Memory B cell (primary cell): ENCODE results near the gene ZMIZ1.

ENCODE experiments used
- ATAC-seq: fragments of 150-1000 bp; cut with Tn5 transposase; 2 replicates; pipeline ENCODE4 v1.10.0; 2021; ENCODE audit warnings: low read depth, mild to moderate bottlenecking, moderate library complexity
- DNase-seq, 2 donors: peaks; one replicate each; pipeline ENCODE4 v3.0.0; 2022; ENCODE audit warnings: low spot score in 2 of 2
- H3K27ac Mint-ChIP-seq: one replicate; pipeline ENCODE4 v1.8.0; 2022; ENCODE audit warnings: mild to moderate bottlenecking, moderate library complexity, mixed read lengths
- H3K27me3 Mint-ChIP-seq: one replicate; pipeline ENCODE4 v1.8.0; 2022; ENCODE audit warnings: mixed read lengths
- H3K36me3 Mint-ChIP-seq: one replicate; pipeline ENCODE4 v1.8.0; 2022; ENCODE audit warnings: mild to moderate bottlenecking, mixed read lengths
- H3K4me1 Mint-ChIP-seq: one replicate; pipeline ENCODE4 v1.8.0; 2022; ENCODE audit warnings: mixed read lengths
- H3K4me3 Mint-ChIP-seq: one replicate; pipeline ENCODE4 v1.8.0; 2022; ENCODE audit warnings: mild to moderate bottlenecking, moderate library complexity, mixed read lengths
- H3K9me3 Mint-ChIP-seq: one replicate; pipeline ENCODE4 v1.8.0; 2022; ENCODE audit warnings: mixed read lengths

The ZMIZ1 gene

DNA sequence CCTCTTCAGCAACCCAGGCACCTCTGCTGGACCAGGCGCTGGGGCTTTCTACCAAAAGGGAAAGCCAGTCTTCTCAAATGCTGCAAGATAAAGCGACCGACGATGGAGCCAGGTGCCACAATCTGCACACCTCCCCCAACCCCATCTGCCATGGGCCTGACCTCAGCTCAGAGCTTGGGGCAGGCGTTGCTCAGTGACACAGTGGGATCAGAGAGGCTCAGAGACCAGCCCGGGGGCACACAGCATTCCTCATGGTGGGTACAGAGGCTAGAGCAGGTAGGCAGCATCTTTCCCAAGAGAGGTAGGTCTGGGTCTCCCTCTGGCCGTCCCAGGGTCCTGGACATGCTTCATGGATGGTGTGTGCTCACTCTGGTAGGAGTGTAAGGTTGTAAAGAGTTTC is 56.3 kb downstream of the ZMIZ1 start:
- ATAC-seq (no peak), DNase-seq (no peak)
- no peaks in the 10 kb centered on the region for H3K27me3 Mint-ChIP-seq
- H3K27ac Mint-ChIP-seq: no peak overlapping the region
- no peaks in the 10 kb centered on the region for H3K9me3 Mint-ChIP-seq
- no peak overlapping the region for H3K4me3 Mint-ChIP-seq
- no peaks in the 10 kb centered on the region for H3K4me1 Mint-ChIP-seq
- H3K36me3 Mint-ChIP-seq: no peaks in the 10 kb centered on the region

DNA sequence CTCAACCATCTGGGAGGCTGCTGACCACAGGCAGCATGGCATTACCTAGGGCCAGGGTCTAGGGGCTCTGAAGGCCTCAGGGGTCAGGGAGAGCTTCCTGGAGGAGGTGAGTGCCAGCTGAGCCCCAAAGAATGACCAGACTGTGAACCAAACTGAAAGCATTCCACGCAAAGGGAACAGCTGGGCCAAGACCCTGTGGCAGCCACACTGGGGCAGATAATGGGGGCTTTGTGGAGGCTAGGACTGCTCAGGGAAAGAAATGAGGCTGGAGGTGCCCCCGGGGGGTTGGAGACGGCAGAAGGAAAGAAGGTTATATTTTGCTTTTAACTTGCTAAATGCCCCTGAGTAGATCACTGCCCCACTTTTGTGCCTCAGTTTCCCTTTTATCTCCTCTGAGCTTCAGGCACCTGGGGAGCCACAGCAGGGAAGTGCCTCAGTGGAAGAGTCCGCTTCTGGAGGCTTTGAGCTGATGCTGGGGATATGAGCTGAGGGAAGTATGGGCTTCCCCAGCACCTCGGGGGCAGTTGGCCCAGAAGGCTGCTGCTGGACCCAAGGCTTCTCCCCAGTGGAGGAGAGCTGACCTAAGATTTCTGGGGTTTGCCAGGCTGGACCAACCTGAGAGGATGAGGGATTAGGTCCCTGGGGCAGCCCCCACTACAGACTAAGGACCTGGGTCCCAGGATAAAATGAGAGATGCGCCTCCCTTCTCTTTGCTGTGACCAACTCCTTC is 57.8 kb downstream of the ZMIZ1 start:
- no peaks in the 10 kb centered on the region for H3K27me3 Mint-ChIP-seq
- no peaks in the 10 kb centered on the region for H3K36me3 Mint-ChIP-seq
- ATAC-seq (no peak), DNase-seq (no peak)
- H3K27ac Mint-ChIP-seq: no peak overlapping the region
- no peak overlapping the region for H3K4me3 Mint-ChIP-seq
- no peaks in the 10 kb centered on the region for H3K9me3 Mint-ChIP-seq
- no peaks in the 10 kb centered on the region for H3K4me1 Mint-ChIP-seq

DNA sequence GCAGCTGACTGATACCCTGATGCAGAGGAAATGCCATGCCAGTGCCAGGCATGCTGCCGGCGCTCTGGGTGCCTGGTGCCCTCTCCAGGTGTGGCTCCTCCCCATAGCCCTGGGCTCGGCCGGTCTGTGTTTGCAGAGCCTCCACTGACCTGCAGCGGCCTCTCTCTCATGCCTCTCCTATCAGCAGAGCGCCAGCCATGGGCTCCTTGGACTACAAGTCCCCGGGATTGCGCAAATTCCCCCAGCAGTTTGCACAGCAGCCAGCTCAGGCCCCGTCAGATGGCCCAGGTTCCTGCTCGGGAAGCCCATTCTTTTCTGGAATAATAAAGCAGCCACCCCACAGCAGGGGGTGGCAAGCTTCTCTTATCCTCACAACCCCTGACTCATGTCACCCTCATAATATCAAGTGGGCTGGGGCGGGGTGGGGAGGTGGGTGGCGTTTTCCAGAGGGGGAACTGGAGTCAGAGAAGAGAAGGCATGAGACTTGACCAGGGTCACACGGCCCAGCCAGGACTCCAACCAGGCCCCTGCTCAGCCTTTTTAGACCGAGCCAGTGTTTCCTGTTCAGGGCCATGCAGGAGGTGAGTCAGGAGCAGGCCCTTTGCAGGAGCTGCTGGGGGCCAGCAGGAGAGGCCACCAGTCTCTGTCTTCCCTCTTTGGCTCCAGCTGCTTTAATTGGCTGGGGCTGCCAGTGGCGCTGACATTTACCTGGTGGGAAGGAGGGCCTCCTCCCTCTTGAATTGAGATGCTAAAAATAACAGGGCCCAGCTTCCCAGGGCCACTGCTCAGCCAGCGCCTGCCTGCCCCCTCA is 58.6 kb downstream of the ZMIZ1 start:
- DNase-seq (no peak), ATAC-seq (no peak)
- no peaks in the 10 kb centered on the region for H3K9me3 Mint-ChIP-seq
- no peaks in the 10 kb centered on the region for H3K4me1 Mint-ChIP-seq
- H3K27ac Mint-ChIP-seq: no peak overlapping the region
- H3K36me3 Mint-ChIP-seq: no peaks in the 10 kb centered on the region
- no peaks in the 10 kb centered on the region for H3K27me3 Mint-ChIP-seq
- no peak overlapping the region for H3K4me3 Mint-ChIP-seq

DNA sequence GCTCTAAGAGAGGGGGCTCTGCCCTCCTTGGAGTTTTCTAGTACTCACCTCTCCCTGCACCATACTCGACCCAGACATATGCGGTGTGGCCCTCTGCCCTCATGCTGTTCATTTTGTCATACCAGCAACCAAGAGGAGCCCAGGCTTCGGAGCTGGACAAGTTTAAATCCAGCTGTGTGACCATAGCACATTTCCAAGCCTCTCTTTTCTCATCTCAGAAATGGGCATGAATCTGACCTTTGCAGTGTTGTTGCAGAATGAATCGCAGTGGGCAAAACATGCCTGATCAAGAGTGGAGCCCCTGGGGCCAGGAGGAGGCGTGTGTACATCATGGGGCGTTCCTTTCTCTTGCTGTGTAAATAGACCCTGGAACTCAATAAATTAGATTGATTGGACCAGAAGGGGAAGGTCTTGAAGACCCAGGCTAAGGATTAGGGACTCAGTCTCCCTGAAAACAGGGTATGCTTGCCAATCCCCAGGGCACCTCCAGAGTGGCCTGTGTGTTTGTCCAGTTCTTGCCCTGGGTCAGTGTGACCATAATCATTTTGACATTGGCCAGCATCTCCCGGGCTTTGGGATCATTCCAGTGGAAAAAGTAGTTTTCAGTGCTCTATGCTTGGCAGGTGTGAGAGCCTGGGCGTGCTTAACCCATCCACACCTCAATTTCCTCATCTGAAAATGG is 59.6 kb downstream of the ZMIZ1 start:
- H3K27me3 Mint-ChIP-seq: peaks cover 3% of the 10 kb centered on the region
- no peak overlapping the region for H3K27ac Mint-ChIP-seq
- H3K4me3 Mint-ChIP-seq: no peak overlapping the region
- no peaks in the 10 kb centered on the region for H3K9me3 Mint-ChIP-seq
- DNase-seq (no peak), ATAC-seq (no peak)
- H3K4me1 Mint-ChIP-seq: peaks cover 5% of the 10 kb centered on the region
- H3K36me3 Mint-ChIP-seq: no peaks in the 10 kb centered on the region

DNA sequence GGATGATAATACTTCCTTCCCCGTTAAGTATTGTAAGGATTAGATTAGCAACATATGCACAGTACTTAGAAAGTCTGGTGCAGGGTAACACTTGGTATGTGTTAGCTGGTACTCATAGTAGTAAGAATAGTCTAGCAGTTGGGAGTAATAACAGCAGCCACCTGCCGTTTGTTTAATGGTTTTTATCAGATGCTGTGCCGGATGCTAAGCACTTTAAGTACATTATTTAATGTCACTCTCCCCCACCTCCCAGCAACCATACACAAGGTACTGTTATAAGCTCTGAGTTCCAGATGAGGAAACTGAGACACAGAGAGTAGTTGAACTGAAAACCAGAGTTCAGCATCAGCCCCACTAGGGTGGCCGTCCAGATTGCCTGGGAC is 60.1 kb downstream of the ZMIZ1 start:
- Mint-ChIP-seq H3K4me3 (no peak overlapping the region), H3K27ac (no peak overlapping the region), H3K9me3 (no peaks in the 10 kb centered on the region), H3K4me1 (peaks cover 5% of the 10 kb centered on the region), H3K27me3 (peaks cover 3% of the 10 kb centered on the region), H3K36me3 (no peaks in the 10 kb centered on the region)
- ATAC-seq (no peak), DNase-seq (no peak)

DNA sequence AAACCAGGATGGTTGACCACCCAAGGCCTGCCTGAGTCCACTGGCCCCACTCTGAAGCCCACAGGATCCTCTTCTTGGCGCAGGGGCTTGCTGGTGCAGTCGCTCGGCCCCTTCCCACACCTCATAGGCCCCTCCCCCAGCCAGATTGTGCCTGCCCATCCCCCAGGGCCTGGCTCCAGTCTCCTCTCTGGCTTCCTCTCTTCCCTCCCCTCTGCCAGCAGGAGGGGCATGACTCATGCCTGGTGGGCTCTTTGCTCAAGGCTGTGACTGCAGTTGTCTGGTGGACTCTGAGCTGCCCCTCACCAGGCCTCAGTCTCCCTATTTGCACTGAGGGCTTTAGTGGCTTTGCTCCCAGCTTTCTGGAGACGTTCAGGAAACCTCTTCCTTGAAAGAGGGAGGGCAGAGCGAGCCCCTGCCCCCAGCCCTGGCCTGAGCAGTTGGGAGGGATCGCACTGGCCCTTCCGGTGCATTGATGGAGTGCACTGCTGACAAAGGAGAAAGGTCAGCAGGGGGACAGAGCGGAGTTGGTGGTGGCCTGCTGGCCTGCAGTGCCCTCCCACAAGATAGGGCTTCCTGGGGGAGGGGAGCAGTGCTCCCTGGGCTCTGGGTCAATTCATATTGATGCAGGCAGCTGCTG is 60.7 kb downstream of the ZMIZ1 start:
- ATAC-seq (no peak), DNase-seq (no peak)
- H3K9me3 Mint-ChIP-seq: no peaks in the 10 kb centered on the region
- no peak overlapping the region for H3K27ac Mint-ChIP-seq
- H3K4me3 Mint-ChIP-seq: no peak overlapping the region
- peaks cover 5% of the 10 kb centered on the region for H3K4me1 Mint-ChIP-seq
- no peaks in the 10 kb centered on the region for H3K36me3 Mint-ChIP-seq
- peaks cover 3% of the 10 kb centered on the region for H3K27me3 Mint-ChIP-seq

DNA sequence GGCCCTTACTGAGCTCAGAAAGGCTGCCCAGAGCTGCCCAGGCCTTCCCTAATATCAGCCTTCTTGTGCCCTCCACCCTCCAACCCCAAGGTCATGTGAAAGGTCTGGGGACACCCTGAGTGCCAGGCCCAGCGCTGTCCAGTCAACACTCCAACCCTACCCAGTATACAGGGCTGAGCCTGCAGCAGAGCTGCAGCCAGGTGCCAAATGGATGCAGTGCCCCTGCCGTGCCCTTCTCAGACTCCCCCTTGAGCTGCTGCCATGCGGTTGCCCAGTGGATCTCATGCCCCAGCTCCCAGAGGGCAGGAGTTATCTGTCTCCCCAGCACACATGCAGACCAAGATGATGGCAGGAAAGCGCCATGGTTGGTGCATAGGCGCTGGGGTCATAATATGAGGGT is 61.5 kb downstream of the ZMIZ1 start:
- peaks cover 5% of the 10 kb centered on the region for H3K4me1 Mint-ChIP-seq
- peaks cover 3% of the 10 kb centered on the region for H3K27me3 Mint-ChIP-seq
- DNase-seq: no peak

DNA sequence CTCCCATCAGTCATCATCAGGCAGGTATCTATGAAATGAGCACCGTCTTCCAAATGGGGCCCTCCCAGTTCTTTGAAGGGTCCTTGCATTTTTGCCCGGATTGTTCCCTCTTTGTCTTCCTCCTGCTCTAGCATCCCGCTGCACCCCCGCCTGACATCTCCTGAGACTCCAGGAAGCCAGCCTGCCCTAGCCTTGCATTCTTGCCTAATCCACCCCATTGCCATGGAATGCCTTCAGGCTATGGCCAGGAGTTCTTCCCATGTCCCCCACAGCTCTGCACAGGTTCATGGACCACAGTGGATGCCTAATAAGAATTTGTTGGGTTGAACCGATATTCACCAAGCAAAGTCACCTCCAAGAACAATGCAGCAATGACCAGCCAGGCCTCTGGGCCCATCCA is 62.1 kb downstream of the ZMIZ1 start:
- H3K4me3 Mint-ChIP-seq: no peak overlapping the region
- no peaks in the 10 kb centered on the region for H3K36me3 Mint-ChIP-seq
- H3K27me3 Mint-ChIP-seq: peaks cover 3% of the 10 kb centered on the region
- no peak for DNase-seq
- no peaks in the 10 kb centered on the region for H3K9me3 Mint-ChIP-seq
- H3K27ac Mint-ChIP-seq: no peak overlapping the region
- peaks cover 5% of the 10 kb centered on the region for H3K4me1 Mint-ChIP-seq
- no peak for ATAC-seq

More for the DNA sequence above, 61.5 kb downstream of the ZMIZ1 start:
- H3K9me3 Mint-ChIP-seq: no peaks in the 10 kb centered on the region
- H3K27ac Mint-ChIP-seq: no peak overlapping the region
- H3K36me3 Mint-ChIP-seq: no peaks in the 10 kb centered on the region
- no peak for ATAC-seq
- no peak overlapping the region for H3K4me3 Mint-ChIP-seq

DNA sequence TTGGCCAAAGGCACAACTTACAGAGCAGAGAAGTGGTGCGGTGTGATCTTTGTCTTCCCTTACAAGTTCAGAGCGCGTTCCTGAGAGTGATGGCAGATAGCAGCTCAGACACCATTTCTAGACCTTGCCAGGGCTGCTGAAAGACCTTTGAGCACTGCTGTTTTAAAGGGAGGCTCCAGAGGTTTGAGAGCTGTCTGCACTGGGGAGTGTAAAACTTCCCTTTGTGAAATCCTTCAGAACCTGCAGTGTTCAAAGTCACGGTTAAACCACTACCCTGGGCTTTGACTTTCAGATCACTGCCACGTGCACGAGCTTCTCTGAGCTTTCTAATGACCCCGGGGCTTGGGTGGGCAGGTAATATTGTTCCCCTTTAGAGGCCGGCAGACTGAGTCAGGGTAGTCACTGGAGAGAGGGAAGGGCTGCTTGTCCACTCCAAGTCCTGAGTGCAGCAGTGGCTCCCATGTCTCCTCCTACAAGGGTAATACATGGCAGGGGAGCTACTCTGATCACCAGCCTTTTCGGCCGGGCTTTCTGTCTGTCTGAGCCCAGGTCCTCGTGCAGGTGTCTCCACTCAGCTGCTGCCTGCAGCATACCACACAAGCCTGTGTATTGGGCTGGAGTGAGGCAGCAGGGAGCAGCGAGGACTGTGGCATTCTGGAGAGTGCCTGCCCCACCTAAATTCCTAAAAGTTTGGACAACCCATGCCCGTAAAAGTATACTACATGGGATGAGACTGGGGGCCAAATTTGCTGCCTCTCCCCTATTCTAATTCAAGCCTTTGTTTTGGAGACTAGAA is 63.3 kb downstream of the ZMIZ1 start:
- H3K4me1 Mint-ChIP-seq: peaks cover 6% of the 10 kb centered on the region
- H3K9me3 Mint-ChIP-seq: no peaks in the 10 kb centered on the region
- no peak overlapping the region for H3K4me3 Mint-ChIP-seq
- DNase-seq: no peak
- ATAC-seq: no peak
- no peaks in the 10 kb centered on the region for H3K36me3 Mint-ChIP-seq
- peaks cover 3% of the 10 kb centered on the region for H3K27me3 Mint-ChIP-seq
- no peak overlapping the region for H3K27ac Mint-ChIP-seq

DNA sequence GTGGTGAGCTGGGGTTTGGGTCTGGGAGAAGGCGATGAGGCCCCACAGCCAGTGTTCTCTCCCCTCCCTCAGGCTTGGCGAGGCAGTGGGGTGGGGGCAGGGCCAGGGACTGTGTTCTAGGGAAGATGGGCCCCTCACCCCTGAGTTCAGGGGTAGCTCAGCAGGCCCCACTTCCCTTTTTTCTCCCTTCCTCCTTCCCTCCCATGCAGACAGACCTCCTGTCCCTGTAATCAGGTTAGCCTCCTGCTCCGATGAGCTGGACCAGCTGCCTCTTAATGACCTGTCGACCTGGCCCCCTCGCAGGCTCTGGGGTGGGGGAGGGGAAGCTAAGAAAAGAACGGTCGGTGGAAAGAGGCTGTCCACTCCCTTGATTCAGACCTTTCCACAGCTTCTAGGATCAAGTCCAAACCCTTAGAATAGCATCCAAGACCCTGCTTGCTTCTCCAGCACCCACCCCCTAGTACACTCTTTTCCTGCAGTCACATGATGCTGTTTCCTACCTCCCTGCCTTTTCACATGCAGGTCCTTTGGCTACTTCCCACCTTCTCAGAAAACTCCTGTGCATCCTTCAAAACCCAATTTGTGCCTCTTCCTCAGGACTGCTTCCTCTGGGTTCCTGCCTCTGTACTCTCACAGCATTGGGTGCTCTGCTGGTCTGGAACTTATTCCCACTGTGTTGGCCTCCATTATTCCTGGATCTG is 64.1 kb downstream of the ZMIZ1 start:
- H3K27ac Mint-ChIP-seq: no peak overlapping the region
- no peak for DNase-seq
- H3K4me1 Mint-ChIP-seq: peaks cover 9% of the 10 kb centered on the region

DNA sequence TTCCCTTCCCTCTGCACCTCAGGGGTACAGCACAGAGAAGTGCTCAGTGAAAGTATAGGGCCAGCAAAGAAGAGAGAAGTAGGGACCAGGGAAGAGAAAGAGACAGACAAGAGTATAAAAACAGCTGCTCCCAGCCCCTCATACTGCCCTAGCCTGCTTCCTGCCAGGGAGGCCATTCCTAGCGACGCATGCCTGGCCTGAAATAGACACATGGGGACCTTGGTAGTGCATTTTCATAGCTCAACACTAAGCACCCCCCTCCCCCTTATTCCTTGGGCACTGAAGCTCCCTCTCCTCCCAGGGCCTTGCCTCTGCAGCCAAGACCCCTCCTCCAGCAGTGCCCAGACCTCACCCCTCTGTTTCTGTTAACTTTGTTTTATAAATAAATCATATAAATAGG is 64.7 kb downstream of the ZMIZ1 start:
- no peaks in the 10 kb centered on the region for H3K36me3 Mint-ChIP-seq
- H3K9me3 Mint-ChIP-seq: no peaks in the 10 kb centered on the region
- peaks cover 9% of the 10 kb centered on the region for H3K4me1 Mint-ChIP-seq
- no peak overlapping the region for H3K27ac Mint-ChIP-seq
- no peak overlapping the region for H3K4me3 Mint-ChIP-seq
- ATAC-seq (no peak), DNase-seq (no peak)
- peaks cover 6% of the 10 kb centered on the region for H3K27me3 Mint-ChIP-seq

More for the DNA sequence above, 64.1 kb downstream of the ZMIZ1 start:
- no peak overlapping the region for H3K4me3 Mint-ChIP-seq
- no peak for ATAC-seq
- no peaks in the 10 kb centered on the region for H3K9me3 Mint-ChIP-seq
- H3K36me3 Mint-ChIP-seq: no peaks in the 10 kb centered on the region
- peaks cover 5% of the 10 kb centered on the region for H3K27me3 Mint-ChIP-seq

DNA sequence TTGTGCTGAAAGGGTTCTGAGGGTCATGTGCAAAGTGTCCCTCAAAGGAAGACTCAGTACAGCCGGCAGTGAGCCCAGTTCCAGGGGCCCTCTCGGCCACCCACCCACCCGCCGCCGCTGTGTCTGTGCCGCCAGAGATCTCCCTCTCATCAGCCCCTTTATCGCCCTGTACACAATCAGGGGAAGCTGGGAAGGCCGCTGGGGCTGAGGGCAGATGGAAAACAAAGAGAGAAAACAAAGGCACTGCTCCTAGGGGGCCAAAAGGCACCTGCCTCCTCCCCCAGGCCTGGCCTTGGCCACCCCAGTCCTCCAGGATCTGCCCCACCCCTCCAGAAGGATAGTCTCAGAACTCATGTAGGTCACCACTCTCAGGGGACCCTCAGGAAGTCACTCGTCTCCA is 67.0 kb downstream of the ZMIZ1 start:
- no peak for ATAC-seq
- Mint-ChIP-seq H3K27ac (no peak overlapping the region), H3K36me3 (no peaks in the 10 kb centered on the region), H3K27me3 (peaks cover 11% of the 10 kb centered on the region), H3K9me3 (no peaks in the 10 kb centered on the region), H3K4me1 (peaks cover 11% of the 10 kb centered on the region), H3K4me3 (no peak overlapping the region)
- no peak for DNase-seq
